Measurements from ENCODE around the gene THBS3. TPM values are rescaled to one million over a fixed set of nuclear protein-coding genes. Genes with fewer than 3 reads are reported as not detected.
A peak's percentile ranks its signal among the peaks of the same experiment; 100 is the strongest.
"Not testable (repeated sequence)": the region's sequence is repeated elsewhere in the genome, so short reads cannot be mapped to it uniquely, and the experiment has no call there.

The THBS3 gene
- total RNA-seq, 1 donor from 2014 or later, result 118 TPM

DNA sequence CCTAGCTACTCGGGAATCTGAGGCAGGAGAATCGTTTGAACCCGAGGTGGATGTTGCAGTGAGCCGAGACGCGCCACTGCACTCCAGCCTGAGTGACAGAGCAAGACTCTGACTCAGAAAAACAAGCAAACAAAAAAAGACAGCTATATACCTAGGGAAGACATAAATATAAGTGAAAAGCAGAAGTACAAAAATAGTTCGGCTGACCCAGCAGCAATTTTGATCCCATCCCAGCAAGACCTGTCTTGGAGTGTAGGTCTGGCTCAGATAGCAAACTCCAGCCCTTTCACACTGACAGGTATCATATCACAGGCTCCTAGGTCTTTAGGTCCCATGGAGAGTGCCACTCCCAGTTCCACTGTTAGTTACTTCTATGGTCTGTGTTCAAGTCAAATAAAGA lies 15.3 kb upstream of the THBS3 start:
- no peaks in the 10 kb centered on the region for H3K9me3 Mint-ChIP-seq (ENCODE audit: low read depth)
- DNase-seq (ENCODE audit: low spot score), result no peak
- H3K27ac Mint-ChIP-seq (ENCODE audit: unreplicated experiment), result no peak overlapping the region
- H3K36me3 Mint-ChIP-seq (ENCODE audit: low read depth), result no peaks in the 10 kb centered on the region
- H3K4me1 Mint-ChIP-seq (ENCODE audit: low read depth), result peaks cover 41% of the 10 kb centered on the region
- no peaks in the 10 kb centered on the region for H3K27me3 Mint-ChIP-seq (ENCODE audit: low read depth)
- H3K4me3 Mint-ChIP-seq (ENCODE audit: unreplicated experiment), result no peak overlapping the region
- TF ChIP-seq, protein P1, sequence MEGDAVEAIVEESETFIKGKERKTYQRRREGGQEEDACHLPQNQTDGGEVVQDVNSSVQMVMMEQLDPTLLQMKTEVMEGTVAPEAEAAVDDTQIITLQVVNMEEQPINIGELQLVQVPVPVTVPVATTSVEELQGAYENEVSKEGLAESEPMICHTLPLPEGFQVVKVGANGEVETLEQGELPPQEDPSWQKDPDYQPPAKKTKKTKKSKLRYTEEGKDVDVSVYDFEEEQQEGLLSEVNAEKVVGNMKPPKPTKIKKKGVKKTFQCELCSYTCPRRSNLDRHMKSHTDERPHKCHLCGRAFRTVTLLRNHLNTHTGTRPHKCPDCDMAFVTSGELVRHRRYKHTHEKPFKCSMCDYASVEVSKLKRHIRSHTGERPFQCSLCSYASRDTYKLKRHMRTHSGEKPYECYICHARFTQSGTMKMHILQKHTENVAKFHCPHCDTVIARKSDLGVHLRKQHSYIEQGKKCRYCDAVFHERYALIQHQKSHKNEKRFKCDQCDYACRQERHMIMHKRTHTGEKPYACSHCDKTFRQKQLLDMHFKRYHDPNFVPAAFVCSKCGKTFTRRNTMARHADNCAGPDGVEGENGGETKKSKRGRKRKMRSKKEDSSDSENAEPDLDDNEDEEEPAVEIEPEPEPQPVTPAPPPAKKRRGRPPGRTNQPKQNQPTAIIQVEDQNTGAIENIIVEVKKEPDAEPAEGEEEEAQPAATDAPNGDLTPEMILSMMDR (IDR thresholded peaks at IDR 0.05), result no peak

DNA sequence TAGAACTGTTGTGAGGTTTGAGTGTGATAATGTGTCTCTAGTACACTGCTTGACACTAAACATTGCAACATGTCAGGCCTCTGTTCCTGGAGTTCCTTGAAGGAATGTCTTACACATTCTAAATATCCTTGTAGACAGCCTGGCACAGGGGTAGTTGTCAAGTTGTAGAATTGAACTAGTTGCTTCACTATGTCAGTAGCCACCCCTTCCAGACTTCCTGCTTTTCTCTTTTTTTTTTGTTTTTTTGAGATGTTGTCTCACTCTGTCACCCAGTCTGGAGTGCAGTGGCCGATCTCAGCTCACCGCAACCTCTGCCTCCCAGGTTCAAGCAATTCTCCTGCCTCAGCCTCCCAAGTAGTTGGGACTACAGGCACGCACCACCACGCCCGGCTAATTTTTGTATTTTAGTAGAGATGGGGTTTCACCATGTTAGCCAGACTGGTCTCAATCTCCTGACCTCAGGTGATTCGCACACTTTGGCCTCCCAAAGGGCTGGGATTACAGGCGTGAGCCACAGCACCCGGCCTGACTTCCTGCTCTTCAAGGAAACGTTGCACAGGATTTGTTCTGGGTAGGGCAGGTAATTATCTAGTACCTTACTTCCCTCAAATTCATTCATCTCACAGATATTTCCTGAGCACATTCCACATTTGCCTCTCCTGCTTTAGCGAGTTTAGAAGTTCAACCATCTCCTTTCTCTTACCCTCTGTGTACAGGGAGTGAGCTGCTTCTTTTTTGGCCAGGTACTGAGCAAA lies 12.7 kb upstream of the THBS3 start:
- not testable (repeated sequence) for H3K4me3 Mint-ChIP-seq (ENCODE audit: unreplicated experiment)

DNA sequence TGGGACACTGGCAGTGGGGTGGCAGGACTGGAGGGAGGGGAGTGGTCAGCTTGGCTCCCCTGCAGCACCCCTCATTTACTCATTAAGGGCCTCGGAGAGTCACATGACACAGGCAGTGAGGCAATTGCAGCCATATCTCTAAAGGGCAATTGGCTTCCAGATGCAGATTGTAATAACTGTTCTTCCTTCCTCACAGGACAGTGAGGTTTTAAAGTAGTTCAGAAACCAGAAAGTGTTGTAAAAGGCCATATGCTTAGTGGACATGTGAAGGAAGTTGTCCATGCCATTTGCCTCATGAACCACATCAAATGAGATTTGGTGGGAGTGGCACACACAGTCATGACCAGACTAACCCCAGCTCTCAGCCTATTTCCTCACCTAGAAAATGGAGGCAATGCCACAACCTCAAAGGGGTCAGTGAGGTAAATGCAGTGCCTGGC lies 11.9 kb upstream of the THBS3 start:
- Mint-ChIP-seq H3K27me3 (ENCODE audit: low read depth) (no peaks in the 10 kb centered on the region), H3K4me3 (ENCODE audit: unreplicated experiment) (no peak overlapping the region), H3K36me3 (ENCODE audit: low read depth) (peaks cover 2% of the 10 kb centered on the region), H3K4me1 (ENCODE audit: low read depth) (peaks cover 14% of the 10 kb centered on the region), H3K9me3 (ENCODE audit: low read depth) (no peaks in the 10 kb centered on the region), H3K27ac (ENCODE audit: unreplicated experiment) (no peak overlapping the region)
- no peak for DNase-seq (ENCODE audit: low spot score)
- TF ChIP-seq, protein P1 (IDR thresholded peaks at IDR 0.05), result no peak

More for the DNA sequence above, 12.7 kb upstream of the THBS3 start:
- DNase-seq (ENCODE audit: low spot score); H3K27me3 Mint-ChIP-seq (ENCODE audit: low read depth); H3K36me3 Mint-ChIP-seq (ENCODE audit: low read depth); H3K9me3 Mint-ChIP-seq (ENCODE audit: low read depth): not testable (repeated sequence)
- H3K4me1 Mint-ChIP-seq (ENCODE audit: low read depth), result peaks cover 22% of the 10 kb centered on the region
- H3K27ac Mint-ChIP-seq (ENCODE audit: unreplicated experiment), result peak overlapping the region; percentile 14

GRCh38 chr1:155218854-155219591 lies 11.3 kb upstream of the THBS3 start:
- no peaks in the 10 kb centered on the region for H3K27me3 Mint-ChIP-seq (ENCODE audit: low read depth)
- TF ChIP-seq, protein P1 (IDR thresholded peaks at IDR 0.05), result no peak
- DNase-seq (ENCODE audit: low spot score), result no peak
- no peak overlapping the region for H3K27ac Mint-ChIP-seq (ENCODE audit: unreplicated experiment)
- no peak overlapping the region for H3K4me3 Mint-ChIP-seq (ENCODE audit: unreplicated experiment)
- no peaks in the 10 kb centered on the region for H3K9me3 Mint-ChIP-seq (ENCODE audit: low read depth)
- H3K36me3 Mint-ChIP-seq (ENCODE audit: low read depth), result peaks cover 2% of the 10 kb centered on the region
- H3K4me1 Mint-ChIP-seq (ENCODE audit: low read depth), result peaks cover 8% of the 10 kb centered on the region

GRCh38 chr1:155214702-155215101 lies 7.0 kb upstream of the THBS3 start:
- not testable (repeated sequence) for H3K4me3 Mint-ChIP-seq (ENCODE audit: unreplicated experiment); H3K9me3 Mint-ChIP-seq (ENCODE audit: low read depth); DNase-seq (ENCODE audit: low spot score); H3K27me3 Mint-ChIP-seq (ENCODE audit: low read depth); H3K36me3 Mint-ChIP-seq (ENCODE audit: low read depth); H3K27ac Mint-ChIP-seq (ENCODE audit: unreplicated experiment)
- peaks cover 25% of the 10 kb centered on the region for H3K4me1 Mint-ChIP-seq (ENCODE audit: low read depth)

DNA sequence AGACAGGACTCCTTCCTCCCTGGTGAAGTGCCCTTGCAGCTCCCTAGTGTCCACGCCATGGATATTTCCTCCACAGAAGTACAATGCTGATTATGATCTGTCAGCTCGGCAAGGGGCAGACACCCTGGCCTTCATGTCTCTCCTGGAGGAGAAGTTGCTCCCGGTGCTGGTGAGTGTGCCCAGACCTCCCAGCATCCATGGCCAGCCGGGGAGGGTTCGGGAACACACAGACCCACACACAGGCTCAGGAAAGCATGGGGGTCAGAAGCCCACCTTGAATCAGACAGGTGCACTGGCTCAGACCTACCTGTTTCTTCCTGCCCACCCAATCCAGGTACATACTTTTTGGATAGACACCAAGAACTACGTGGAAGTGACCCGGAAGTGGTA lies 4.3 kb upstream of the THBS3 start:
- H3K4me3 Mint-ChIP-seq (ENCODE audit: unreplicated experiment); H3K27me3 Mint-ChIP-seq (ENCODE audit: low read depth); H3K9me3 Mint-ChIP-seq (ENCODE audit: low read depth); H3K27ac Mint-ChIP-seq (ENCODE audit: unreplicated experiment); H3K36me3 Mint-ChIP-seq (ENCODE audit: low read depth): not testable (repeated sequence)
- DNase-seq (ENCODE audit: low spot score), result peak; percentile 47
- H3K4me1 Mint-ChIP-seq (ENCODE audit: low read depth), result peaks cover 34% of the 10 kb centered on the region

- peaks cover 38% of the 10 kb centered on the region for H3K4me1 Mint-ChIP-seq (ENCODE audit: low read depth)
- H3K9me3 Mint-ChIP-seq (ENCODE audit: low read depth); H3K36me3 Mint-ChIP-seq (ENCODE audit: low read depth); H3K4me3 Mint-ChIP-seq (ENCODE audit: unreplicated experiment); H3K27me3 Mint-ChIP-seq (ENCODE audit: low read depth): not testable (repeated sequence)
- H3K27ac Mint-ChIP-seq (ENCODE audit: unreplicated experiment), result peak overlapping the region; percentile 49
- DNase-seq (ENCODE audit: low spot score), result peak; percentile 40
These were observed 3.8 kb upstream of the THBS3 start for GRCh38 chr1:155211381-155212050.
